Stimulated activated CD4-positive, alpha-beta T cell treated with anti-CD3 and anti-CD28 coated beads, TNF-alpha, amount 100 ng/mL, for 24 hours (primary cell): Measurements from ENCODE around the gene IL19.

ENCODE experiments used
- DNase-seq, 3 experiments: peaks; one replicate each; pipeline ENCODE4 v3.0.0-alpha.2; 2020; ENCODE audit warnings: low read depth in 3 of 3

The IL19 gene

DNA sequence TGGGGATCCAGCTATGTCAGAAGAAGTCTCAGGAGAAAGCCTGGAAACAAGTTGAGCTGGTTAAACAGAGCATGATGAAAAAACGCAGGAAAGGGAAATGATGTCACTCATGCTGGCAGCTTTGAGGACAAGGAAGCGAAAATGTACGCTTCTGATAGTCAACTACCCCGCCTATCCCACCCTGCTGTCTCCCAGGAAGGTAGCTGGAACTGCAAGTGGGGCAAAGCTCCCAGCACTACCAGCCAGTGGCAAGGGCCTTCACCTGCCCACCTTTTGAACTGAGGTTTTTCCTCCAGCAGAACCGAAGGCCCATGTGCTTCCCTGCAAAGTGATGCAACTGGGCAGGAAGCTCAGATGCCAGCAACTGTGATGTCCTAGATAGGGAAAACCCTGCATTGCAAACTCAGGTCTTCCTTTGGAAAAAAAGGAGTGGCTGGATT is 88.5 kb downstream of the IL19 start:
- no peak for DNase-seq

DNA sequence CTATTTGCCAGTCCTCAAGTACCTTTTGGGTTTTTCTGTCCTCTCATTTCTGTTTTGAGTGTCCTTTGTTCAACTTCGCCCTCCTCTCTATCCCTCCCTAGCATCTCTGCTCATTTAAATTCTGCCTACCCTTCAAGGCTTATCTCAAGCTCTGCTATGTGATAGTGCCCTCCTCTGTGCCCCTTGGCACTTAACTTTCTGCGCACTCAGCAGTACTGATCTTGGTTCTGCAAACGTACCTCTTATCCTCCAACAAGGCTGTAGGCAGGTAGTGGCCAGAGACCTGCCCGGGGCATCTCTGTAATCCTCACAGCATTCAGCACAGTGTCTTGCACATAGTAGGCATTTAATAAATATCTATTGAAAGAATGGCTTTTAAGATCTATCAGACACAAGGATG is 89.6 kb downstream of the IL19 start:
- DNase-seq = no peak

DNA sequence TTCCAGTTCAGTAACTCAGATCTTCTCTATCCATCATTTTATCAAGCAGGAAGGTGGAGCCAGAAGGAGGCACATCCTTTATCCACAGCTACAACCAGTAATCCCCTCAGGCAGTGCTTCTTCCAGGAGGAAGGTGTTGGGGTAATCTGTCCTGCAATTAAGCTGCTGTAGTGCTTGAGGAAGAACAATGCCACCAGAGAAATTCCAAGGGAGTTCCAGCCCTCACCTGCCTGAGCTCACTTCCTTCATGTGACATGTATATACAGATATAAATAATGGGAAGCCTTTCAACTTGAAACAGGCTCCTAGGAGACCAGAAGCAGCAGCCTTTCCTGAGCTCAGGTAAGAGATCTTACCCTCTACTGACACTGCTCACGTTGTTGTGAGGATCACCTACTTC is 92.7 kb downstream of the IL19 start:
- DNase-seq = no peak

DNA sequence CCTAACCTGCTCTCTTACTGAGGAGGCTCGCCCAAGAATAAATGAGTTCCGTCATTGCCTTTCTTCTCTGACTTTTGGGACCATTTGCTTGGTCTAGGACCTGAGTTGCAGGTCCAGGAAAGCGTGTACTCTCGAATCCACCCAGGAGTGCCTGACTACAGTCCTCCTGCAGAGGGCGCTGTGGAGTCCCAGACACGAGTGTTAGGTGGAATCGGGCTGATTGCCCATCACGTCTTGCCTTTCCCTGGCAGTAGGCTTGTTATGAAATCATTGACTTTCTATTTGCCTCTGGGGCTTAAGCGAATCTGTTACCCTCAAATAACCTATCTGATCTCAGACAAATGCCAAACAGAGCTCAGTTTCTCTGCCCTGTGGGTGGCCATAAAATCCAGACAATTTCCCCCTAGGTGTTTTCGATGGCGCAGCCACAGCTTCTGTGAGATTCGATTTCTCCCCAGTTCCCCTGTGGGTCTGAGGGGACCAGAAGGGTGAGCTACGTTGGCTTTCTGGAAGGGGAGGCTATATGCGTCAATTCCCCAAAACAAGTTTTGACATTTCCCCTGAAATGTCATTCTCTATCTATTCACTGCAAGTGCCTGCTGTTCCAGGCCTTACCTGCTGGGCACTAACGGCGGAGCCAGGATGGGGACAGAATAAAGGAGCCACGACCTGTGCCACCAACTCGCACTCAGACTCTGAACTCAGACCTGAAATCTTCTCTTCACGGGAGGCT is 94.5 kb downstream of the IL19 start, which contains the start of gene IL20:
IL20 (plus strand) TSS at position 685 of the 733 bp plus-strand sequence. CDS start 230 bp downstream, outside the sequence.
- DNase-seq = peak; percentile 74 to 87 (median 83)

DNA sequence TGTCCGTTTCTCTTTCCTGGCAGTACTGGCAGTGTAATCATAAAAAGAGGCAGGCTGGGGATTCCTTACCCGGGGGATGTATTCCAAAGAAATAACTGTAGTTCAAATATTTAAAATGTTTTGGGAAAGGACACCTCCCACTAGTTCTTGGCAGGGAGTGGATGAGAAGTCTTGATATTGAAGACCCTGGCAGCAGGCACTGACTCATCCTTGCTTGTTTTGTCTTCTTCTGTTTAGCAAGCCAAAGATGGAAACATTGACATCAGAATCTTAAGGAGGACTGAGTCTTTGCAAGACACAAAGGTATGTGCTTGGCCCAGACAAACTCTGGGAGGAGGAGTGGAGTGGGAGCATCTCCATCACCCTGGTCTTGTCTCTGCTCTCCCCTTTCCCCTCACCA is 95.5 kb downstream of the IL19 start:
- DNase-seq = no peak

DNA sequence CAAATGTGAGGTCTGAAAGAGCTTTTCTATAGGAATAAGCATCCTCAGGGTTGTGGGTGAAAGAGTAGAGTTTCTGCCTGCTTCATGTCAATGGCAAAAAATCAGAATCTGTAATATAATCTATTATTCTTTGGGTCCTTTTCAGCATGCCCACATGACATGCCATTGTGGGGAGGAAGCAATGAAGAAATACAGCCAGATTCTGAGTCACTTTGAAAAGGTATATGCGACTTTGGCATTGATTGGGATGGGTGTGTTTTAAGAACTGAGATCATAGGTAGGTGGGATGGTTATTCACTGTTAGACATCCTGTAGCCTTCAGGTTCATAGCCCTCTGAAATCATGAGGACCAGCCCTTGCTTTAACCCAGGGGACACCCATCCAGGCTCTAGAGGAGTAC is 96.7 kb downstream of the IL19 start:
- no peak for DNase-seq

DNA sequence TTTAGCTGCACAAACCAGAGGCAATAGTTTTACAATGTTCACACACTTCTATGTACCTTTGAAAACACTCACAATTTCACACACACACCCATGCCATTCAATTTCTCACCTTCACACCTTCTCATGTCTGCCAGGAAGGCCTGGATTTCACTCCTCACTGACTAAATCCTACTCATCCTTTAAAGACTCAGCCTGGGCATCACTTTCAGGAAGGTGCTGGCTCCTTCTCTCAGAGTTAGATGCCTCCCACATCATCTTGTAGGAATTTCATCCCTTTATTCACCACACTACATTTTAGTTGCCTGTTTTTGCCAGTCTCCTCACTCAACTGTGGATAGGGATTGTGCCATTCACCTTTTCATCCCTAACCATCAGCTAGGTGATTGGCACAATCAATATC is 97.1 kb downstream of the IL19 start:
- no peak for DNase-seq

DNA sequence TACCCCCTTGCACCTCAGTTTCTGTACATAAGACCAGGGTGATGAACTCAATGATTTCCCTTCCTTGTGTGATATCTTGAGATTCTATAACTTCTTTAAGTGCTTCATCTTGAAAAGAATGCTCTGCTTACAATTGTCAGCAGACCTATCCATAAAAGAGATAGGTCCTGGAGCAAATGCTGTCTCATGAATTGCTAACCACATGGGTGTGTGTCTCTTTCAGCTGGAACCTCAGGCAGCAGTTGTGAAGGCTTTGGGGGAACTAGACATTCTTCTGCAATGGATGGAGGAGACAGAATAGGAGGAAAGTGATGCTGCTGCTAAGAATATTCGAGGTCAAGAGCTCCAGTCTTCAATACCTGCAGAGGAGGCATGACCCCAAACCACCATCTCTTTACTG is 97.7 kb downstream of the IL19 start:
- DNase-seq = no peak

DNA sequence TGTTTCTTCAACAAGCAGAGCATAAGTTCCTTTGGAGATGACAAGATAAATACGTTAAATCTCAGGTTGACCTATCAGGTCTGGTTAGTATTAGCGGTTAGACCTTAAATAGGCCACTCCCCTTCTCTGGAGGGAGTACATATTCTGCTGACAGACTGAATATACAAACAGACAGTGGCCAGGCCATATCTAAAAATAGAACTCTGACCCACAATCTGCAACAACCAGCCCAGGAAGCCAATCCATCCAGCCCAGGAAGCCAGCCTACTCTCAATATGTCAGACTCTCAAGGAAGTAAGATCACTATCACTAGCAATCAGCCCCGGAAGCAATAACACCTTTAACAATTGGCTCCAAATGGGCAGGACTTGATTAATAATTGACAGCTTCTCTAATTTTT is 101.6 kb downstream of the IL19 start:
- no peak for DNase-seq

DNA sequence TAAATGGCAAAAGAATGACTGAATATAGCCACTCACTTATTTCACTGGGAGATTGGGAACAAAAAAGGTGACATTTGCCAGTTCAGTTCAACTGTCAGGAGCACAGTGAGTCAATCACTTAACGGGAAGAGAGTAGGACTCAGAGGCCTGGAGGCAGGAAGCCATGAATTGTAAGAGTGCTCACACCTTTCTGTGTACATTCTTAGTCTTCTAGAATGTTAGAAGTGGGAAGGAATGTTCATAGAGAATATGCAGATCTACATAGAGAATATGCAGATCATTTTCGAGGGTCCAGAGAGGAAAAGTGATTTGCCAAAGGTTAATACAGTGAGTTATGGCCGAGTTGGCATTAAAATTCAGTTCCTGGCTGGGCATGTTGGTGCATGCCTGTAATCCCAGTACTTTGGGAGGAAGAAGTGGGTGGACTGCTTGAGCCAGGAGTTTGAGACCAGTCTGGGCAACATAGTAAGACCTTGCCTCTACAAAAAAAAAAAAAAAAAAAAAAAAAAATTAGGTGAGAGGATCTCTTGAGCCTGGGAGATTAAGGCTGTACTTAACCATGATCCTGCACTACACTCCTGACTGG is 103.1 kb downstream of the IL19 start:
- DNase-seq = no peak

DNA sequence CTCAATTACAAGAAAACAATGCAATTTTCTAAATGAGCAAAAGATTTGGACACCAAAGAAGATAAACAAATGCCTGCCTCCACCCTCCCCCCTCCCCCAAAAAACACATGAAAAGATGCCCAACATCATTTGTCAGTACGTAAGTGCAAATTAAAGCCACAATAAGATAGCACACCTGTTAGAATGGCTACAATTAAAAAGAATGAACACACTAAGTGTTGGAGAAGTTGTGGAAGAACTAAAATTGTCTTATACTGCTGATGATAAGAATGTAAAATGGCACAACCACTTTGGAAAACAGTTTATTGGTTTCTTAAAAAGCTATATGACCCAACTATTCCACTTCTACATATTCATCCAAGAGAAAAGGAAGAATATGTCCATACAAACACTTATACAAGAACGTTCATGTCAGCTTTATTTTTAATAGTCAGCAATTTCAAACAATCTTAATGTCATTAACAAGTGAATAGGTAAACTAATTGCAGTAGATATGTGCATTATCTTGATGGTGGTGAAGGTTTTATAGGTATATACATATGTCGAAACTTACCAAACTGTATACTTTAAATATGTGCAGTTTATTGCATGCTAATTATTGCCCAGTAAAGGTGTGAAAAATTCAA is 105.3 kb downstream of the IL19 start:
- DNase-seq = no peak

DNA sequence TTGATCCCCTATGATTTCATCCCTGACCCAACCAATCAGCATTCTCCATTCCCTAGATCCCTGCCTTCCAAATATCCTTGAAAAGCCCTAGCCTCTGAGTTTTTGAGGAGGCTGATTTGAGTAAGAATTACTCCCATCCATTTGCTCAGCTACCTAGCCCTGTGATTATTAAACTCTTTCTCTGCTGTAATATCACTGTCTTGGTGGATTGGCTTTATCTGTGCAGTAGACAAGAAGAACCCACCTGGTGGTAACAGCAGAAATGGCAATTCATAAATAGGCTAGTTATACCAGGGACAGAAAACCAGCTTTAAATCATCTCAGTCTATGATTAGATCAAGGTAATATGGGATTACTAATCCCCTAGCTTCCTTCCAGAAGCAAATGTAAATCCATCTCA is 107.9 kb downstream of the IL19 start:
- DNase-seq = no peak

DNA sequence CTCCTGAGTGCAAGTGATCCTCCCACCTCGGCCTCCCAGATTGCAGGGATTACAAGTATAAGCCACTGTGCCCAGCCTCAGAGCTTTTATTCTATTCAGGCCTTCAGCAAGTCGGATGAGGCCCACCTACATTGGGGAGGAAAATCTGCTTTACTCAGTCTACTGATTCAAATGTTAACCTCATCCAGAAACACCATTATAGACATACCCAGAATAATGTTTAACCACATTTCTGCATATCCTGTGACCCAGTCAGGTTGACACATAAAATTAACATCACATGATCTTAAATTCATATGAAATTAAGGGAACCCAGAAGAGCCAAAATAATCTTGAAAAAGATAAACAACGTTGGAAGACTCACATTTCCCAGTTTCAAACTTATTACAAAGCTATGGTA is 109.7 kb downstream of the IL19 start:
- DNase-seq = no peak

DNA sequence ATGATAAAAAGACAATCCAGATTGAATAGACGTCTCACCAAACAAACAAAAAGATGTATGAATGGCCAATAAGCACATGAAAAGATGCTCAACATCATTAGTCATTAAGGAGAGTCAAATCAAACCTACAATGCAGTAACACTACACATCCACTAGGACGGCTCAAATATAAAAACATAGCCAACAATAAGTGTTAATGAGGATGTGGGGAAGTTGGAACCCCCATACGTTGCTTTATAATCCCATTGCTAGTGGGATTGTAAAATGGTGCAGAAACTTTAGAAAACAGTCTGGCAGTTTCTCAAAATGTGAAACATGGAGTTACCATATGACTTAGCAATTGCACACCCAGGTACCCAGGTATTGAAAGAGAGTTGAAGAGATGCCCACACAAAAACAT is 112.0 kb downstream of the IL19 start:
- no peak for DNase-seq

DNA sequence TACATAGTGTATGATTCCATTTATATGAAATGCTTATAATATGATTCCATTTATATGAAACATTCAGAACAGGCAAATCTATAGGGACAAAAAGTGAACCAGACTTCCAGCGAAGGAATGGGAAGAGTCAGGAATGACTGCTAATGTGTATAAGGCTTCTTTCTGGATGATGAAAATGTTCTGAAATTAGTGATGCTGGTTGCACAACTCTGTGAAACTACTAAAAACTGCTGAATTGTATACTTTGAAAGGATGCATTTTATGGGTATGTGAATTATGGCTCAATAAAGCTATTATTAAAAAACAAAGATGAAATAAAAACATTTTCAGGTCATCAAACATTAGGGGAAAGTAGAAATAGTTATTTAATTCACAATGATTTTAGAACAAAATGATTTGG is 112.6 kb downstream of the IL19 start:
- no peak for DNase-seq

DNA sequence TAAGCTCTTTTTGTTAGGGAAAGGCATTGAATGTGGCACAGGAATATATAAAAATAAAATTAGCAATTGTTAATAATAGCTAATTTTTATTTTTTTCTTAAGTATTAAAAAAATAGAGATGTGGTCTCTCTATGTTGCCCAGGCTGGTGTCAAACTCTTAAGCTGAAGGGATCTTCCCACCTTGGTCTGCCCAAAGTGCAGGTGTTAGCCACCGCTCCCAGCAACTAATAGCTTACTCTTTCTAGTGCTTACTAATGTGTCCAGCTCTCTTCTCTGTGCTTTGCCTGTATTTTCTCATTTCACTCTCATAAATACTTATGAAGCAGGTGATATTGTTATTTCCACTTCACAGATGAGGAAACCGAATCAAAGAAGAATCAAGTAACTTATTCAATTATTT is 113.3 kb downstream of the IL19 start:
- no peak for DNase-seq

DNA sequence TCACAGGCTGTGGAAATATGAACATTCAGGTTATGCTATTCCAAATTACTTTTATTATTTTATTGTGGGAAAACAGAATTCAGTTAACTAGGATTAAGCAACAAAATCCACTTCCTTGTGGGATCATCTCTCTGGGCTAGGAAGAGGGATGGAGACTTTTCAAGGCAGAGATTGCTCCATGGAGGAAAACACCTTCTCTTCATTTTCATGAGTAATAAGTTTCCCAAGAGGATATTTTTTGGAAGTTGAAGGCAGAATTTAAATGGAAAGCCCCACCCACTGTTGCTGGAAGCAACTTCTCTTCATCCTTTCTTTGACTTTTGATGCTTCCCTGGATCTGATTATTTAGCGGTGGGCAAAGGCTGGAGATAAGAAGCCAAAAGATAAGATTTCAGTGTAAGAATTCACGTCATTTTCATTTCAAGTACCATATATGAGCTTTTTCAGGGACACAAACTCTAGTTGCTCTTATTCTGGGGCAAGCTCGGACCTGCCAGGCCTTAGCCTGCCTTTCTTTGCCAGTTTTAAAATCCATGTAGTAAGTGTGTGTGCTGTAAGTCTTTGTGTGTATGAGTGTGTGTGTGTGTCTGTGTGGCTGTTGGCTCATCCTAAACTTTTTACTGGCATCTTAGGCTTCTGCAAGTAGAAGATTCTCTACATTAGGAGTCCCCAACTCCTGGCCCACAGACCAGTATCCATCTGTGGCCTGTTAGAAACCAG is 114.9 kb downstream of the IL19 start:
- DNase-seq = no peak

DNA sequence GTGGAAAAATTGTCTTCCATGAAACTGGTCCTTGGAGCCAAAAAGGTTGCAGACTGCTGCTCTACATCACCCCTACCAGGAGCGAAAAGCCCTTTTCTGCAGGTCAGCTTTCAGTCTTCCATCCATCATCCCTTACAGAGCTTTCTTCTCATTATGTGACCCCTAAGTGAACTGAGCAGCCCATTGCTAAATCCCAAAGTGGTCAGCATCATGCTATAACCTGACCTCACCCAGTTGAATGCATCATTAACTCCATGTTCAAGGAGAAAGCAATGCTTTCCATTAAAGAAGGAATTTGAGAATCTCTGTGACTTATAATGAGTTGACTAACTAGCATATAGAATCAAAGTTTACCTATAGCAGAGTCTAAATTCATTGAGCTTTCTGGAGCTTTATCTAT is 116.3 kb downstream of the IL19 start:
- DNase-seq = no peak

DNA sequence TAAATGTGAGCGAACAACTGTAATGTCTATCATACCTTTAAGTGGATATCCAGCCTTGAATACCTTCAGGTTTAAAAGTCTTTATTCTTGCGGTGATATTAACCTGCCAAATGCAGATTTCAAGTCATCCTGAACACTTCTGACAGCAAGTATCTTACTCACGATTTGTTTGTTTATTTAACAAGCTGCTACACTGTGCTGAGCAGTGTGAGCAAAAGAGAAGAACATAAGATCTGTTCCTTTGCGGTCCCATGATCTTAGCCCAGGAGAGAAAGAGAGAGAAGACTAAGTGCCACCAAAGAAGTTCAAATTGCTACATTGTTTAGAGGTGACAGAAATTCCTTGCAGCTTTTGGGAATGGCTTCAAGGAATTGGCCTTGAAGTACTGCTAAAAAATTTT is 117.1 kb downstream of the IL19 start:
- no peak for DNase-seq

DNA sequence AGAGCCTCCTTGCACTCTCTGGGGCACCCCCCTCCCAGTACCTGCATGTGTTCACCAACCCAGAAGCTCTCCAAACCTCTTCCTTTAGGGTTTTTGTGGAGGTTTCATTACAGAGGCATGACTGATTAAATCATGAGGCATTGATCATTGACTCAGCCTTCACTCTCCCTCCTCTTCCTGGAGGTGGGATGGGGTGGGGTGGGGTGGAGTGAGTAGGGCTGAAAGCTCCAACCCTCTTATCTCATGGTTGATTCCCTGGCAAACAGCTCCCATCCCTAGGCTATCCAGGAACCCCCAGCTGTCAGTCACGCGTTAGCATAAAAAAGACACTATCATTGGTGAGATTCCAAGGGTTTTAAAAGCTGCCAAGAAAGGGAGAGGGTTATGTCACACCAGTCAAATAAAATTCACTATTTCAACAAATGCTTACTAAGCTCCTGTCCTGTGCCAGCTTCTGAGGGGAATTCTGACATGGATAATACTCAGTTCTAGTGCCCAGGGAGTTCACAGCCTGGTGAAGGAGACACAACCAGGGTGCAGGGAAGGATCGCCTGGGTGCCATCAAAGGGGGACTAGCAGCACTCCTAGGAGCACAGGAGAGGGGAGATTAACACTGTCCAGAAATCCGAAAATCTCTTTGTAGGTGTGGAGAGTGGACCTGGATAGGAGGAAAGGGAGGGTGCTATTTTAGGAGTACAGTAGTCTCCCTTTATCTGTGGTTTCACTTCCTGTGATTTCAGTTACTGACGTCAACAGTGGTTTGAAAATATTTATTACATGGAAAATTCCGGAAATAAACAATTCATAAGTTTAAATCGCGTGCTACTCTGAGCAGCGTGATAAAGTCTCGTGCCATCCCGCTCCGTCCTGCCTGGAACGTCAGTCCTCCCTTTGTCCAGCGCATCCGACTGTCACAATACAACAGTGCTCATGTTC is 119.8 kb downstream of the IL19 start:
- DNase-seq = no peak

DNA sequence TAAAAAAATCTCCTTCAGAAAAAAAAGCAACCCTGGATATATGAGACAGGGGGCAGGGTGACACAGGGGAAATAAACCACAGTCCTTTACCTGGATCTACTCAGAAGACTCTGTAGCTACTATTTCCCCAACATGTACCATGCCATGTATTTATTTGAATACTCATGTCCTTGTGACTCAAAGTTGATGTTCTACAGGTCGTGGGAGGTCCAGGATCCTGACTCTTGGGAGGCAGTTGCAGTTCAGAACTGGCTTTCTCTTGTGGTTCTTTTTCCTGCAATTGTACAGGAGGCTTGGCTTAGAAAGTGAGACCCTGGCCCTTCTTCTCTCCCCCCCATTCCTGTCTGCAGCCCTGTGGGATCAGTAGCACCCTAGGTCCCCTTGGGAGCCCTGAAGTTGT is 120.8 kb downstream of the IL19 start:
- DNase-seq = no peak
